ENCODE data around the gene ZNF500. TPM values are rescaled to one million over a fixed set of nuclear protein-coding genes. Genes with fewer than 3 reads are reported as not detected.
A peak's percentile ranks its signal among the peaks of the same experiment; 100 is the strongest.

Gene ZNF500
- total and polyA plus RNA-seq, 8 donors, result 5.5 to 14.1 (median 7.2) TPM

DNA sequence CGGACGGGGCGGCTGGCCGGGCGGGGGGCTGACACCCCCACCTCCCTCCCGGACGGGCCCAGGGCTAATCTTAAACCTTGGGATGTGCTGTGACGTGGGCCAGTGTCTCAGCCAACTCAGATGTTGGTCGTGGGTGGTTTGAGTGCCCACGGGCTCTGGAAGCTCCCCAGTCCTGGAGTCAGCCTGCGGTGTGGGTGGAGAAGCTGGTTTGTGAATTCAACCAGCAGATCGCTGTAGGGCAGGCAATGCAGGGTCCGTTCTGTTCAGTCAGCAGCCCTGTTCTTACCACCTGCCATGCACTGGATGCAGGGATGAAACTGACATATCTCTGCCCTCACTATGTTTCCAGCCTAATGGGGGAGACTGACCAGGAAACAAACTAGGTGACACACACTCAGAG, 8.0 kb upstream of the ZNF500 start:
- FAIRE-seq (no peak), ATAC-seq (no peak), DNase-seq (no peak)
- H3K4me3 ChIP-seq, result no peak overlapping the region
- no peak overlapping the region for H3K27ac ChIP-seq
- intact Hi-C loops (cut with DNase I), result no loop called here
- no peaks in the 10 kb centered on the region for H3K36me3 ChIP-seq
- no peaks in the 10 kb centered on the region for H3K4me1 ChIP-seq
- TF ChIP-seq, protein P1, sequence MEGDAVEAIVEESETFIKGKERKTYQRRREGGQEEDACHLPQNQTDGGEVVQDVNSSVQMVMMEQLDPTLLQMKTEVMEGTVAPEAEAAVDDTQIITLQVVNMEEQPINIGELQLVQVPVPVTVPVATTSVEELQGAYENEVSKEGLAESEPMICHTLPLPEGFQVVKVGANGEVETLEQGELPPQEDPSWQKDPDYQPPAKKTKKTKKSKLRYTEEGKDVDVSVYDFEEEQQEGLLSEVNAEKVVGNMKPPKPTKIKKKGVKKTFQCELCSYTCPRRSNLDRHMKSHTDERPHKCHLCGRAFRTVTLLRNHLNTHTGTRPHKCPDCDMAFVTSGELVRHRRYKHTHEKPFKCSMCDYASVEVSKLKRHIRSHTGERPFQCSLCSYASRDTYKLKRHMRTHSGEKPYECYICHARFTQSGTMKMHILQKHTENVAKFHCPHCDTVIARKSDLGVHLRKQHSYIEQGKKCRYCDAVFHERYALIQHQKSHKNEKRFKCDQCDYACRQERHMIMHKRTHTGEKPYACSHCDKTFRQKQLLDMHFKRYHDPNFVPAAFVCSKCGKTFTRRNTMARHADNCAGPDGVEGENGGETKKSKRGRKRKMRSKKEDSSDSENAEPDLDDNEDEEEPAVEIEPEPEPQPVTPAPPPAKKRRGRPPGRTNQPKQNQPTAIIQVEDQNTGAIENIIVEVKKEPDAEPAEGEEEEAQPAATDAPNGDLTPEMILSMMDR (IDR thresholded peaks at IDR 0.05), result no peak
- WGBS, 2 donors, result 82 to 93% methylated on average over 10 to 13 of the region's 13 CpGs
- no peaks in the 10 kb centered on the region for H3K9me3 ChIP-seq
- H3K27me3 ChIP-seq, result no peaks in the 10 kb centered on the region

DNA sequence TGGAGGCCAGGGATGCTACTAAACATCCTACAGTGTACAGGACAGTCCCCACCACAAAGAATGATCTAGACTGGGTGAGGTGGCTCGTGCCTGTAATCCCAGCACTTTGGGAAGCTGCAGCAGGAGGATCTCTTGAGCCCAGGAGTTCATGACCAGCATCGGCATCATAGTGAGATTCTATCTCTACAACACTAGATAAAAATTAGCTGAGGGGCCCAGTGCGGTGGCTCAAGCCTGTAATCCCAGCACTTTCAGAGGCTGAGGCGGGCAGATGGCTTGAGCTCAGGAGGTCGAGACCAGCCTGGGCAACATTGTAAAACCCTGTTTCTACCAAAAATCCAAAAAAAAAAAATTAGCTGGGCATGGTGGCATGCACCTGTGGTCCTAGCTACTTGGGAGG, 5.4 kb upstream of the ZNF500 start:
- DNase-seq, result no peak
- no peak for FAIRE-seq
- no peaks in the 10 kb centered on the region for H3K36me3 ChIP-seq
- 80 to 82% methylated on average over 5 of the region's 5 CpGs for WGBS, 2 donors
- H3K4me1 ChIP-seq, result peaks cover 0 to 6% (median 0%) of the 10 kb centered on the region in 3 donors
- H3K4me3 ChIP-seq, result no peak overlapping the region
- no peak for ATAC-seq
- H3K9me3 ChIP-seq, result no peaks in the 10 kb centered on the region
- intact Hi-C loops (cut with DNase I), result no loop called here
- no peaks in the 10 kb centered on the region for H3K27me3 ChIP-seq
- H3K27ac ChIP-seq, result no peak overlapping the region
- TF ChIP-seq, protein P1 (IDR thresholded peaks at IDR 0.05), result no peak

DNA sequence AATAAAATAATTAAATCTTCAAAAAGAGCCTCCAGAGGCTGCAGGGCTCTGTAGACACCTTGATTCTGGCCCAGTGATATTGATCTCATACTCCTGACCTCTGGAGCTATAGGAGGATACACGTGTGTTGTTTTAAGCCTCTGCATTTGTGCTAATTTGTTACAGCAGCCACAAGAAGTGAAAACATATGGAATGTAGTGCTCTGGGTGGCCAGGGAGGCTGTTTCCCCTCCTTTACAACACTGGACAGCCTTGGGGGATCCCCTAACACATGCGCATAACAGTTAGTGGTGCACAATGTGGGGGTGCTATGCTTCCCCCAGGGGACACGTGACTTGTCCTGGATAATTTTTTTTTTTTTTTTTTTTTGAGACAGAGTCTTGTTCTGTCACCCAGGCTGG, 4.7 kb upstream of the ZNF500 start:
- intact Hi-C loops (cut with DNase I), result no loop called here
- TF ChIP-seq, protein P1 (IDR thresholded peaks at IDR 0.05), result no peak
- no peak for ATAC-seq
- Histone ChIP-seq H3K4me3 (no peak overlapping the region), H3K27me3 (no peaks in the 10 kb centered on the region), H3K4me1 (peaks cover 0 to 7% (median 0%) of the 10 kb centered on the region in 3 donors), H3K9me3 (no peaks in the 10 kb centered on the region), H3K36me3 (no peaks in the 10 kb centered on the region), H3K27ac (no peak overlapping the region)
- FAIRE-seq, result no peak
- 76 to 80% methylated on average over 3 of the region's 3 CpGs for WGBS, 2 donors
- DNase-seq, result no peak

DNA sequence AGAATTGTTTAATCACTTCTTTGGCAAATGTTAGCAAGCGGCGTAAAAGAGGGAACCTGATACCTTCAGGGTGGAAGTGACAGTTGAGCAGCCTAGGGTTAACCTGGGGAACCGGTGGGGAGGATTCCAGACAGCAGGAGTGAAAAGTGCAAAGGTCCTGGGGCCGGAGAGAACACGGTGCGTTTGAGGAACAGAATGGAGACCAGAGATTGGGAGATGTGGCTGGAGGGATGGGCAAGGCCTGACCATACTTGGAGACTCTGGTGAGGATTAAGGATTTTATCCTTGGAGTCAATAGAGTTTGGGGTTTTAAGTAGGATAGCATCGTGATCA, 2.3 kb upstream of the ZNF500 start:
- peak overlapping the region in 2 of 4 donors; percentile 38 to 93 for H3K4me3 ChIP-seq
- TF ChIP-seq, protein P1 (IDR thresholded peaks at IDR 0.05), result no peak
- DNase-seq (no peak), ATAC-seq (no peak), FAIRE-seq (no peak)
- intact Hi-C loops (cut with DNase I), result no loop called here
- H3K36me3 ChIP-seq, result no peaks in the 10 kb centered on the region
- H3K27me3 ChIP-seq, result no peaks in the 10 kb centered on the region
- peak overlapping the region in 1 of 4 donors; percentile 87 for H3K27ac ChIP-seq
- 43 to 44% methylated on average over 7 of the region's 7 CpGs for WGBS, 2 donors
- peaks cover 0 to 18% (median 12%) of the 10 kb centered on the region in 3 donors for H3K4me1 ChIP-seq
- no peaks in the 10 kb centered on the region for H3K9me3 ChIP-seq

DNA sequence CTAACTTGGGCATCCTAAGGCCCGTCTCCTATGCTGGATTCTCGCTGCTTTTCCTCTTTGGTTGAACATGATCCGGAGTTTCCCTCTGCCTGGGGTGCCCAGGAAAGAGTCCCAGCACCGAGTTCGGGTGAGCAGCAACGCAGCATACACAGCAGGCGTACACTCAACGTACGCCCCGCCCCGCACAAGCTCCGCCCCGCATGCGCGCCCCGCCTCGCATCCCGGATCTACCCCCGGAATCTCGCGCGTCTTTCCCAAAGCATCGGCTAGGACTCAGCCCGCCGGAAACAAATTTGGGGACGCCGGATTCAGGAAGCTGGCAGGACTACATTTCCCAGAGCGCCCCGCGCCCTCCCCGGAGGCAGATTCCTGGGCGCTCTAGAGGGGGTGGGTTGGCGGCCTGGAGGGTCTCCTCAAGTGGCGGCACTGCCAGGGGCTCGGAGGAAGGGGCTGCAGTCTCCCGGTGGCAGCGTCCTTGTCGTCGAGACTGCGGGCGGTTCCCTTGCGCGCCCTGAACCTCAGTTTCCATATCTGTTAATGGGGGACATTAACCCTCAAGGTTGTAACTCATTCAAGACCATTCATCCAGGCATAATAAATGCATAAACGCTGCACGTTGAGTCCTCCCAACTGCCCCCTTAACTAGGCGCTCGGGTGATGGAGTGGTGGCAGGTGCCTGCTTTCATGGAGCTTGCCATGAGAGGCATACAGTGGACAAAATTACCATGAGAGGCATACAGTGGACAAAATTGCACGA, 1.8 kb upstream of the ZNF500 start:
- intact Hi-C loops (cut with DNase I), result no loop called here
- Histone ChIP-seq H3K27ac (peak overlapping the region; percentile 72 to 89 (median 82)), H3K27me3 (no peaks in the 10 kb centered on the region), H3K4me3 (peak overlapping the region; percentile 37 to 93 (median 62)), H3K36me3 (no peaks in the 10 kb centered on the region), H3K4me1 (peaks cover 0 to 18% (median 12%) of the 10 kb centered on the region in 3 donors), H3K9me3 (no peaks in the 10 kb centered on the region)
- peak; percentile 95 to 98 (median 97) for DNase-seq
- peak; percentile 90 to 95 (median 91) for ATAC-seq
- FAIRE-seq, result no peak
- TF ChIP-seq, protein P1 (IDR thresholded peaks at IDR 0.05), result no peak
- 2 to 3% methylated on average over 48 of the region's 48 CpGs for WGBS, 2 donors
